Astrocyte (in vitro differentiated cells and primary cell): ENCODE measurements around the gene PRDM15. TPM values are rescaled to one million over a fixed set of nuclear protein-coding genes. Genes with fewer than 3 reads are reported as not detected.

Source experiments
- DNase-seq: peaks from one replicate; pipeline ENCODE4 v3.0.0-alpha.2; 2010; ENCODE audit warnings: low read depth
- FAIRE-seq: peaks from 2 replicates; lab custom pipeline; 2011; peaks lifted over from hg19 to GRCh38; lab: Jason Lieb, UNC
- H2AFZ ChIP-seq: 2 replicates; pipeline ENCODE4 v1.6.0; 2012; ENCODE audit warnings: low read depth, low read length, inconsistent platforms
- H3K27ac ChIP-seq: 2 replicates; pipeline ENCODE4 v1.5.1; 2011; ENCODE audit warnings: low read depth, low read length, inconsistent platforms
- H3K27me3 ChIP-seq: 2 replicates; pipeline ENCODE4 v1.6.0; 2011; ENCODE audit warnings: low read length, inconsistent platforms; ENCODE audit not compliant: insufficient read depth
- H3K36me3 ChIP-seq: 2 replicates; pipeline ENCODE4 v1.5.1; 2011; ENCODE audit warnings: low read length, inconsistent platforms; ENCODE audit not compliant: insufficient read depth
- H3K4me1 ChIP-seq: 2 replicates; pipeline ENCODE4 v1.5.1; 2011; ENCODE audit warnings: low read length, inconsistent platforms; ENCODE audit not compliant: insufficient read depth
- H3K4me2 ChIP-seq: 2 replicates; pipeline ENCODE4 v1.6.0; 2012; ENCODE audit warnings: low read length, inconsistent platforms
- H3K4me3 ChIP-seq: 2 replicates; pipeline ENCODE4 v1.5.1; 2011; ENCODE audit warnings: low read depth, mild to moderate bottlenecking, low read length, inconsistent platforms; ENCODE audit not compliant: insufficient read depth
- H3K79me2 ChIP-seq: 2 replicates; pipeline ENCODE4 v1.6.0; 2012; ENCODE audit warnings: mild to moderate bottlenecking, low read length, inconsistent platforms; ENCODE audit not compliant: insufficient read depth
- H3K9ac ChIP-seq: 2 replicates; pipeline ENCODE4 v1.6.0; 2012; ENCODE audit warnings: mild to moderate bottlenecking, low read length, inconsistent platforms
- H3K9me3 ChIP-seq: 2 replicates; pipeline ENCODE4 v1.5.1; 2012; ENCODE audit warnings: low read depth, mild to moderate bottlenecking, low read length, inconsistent platforms; ENCODE audit not compliant: insufficient read depth
- H4K20me1 ChIP-seq: 2 replicates; pipeline ENCODE4 v1.6.0; 2012; ENCODE audit warnings: low read length, inconsistent platforms; ENCODE audit not compliant: insufficient read depth
- H3K27ac Mint-ChIP-seq: one replicate; pipeline ENCODE4 v1.8.0; 2021; ENCODE audit warnings: mild to moderate bottlenecking, mixed read lengths; ENCODE audit not compliant: unreplicated experiment
- H3K27me3 Mint-ChIP-seq: one replicate; pipeline ENCODE4 v1.8.0; 2021; ENCODE audit warnings: low read depth, mixed read lengths; ENCODE audit not compliant: unreplicated experiment
- H3K36me3 Mint-ChIP-seq: one replicate; pipeline ENCODE4 v1.8.0; 2021; ENCODE audit warnings: low read depth, mixed read lengths; ENCODE audit not compliant: unreplicated experiment
- H3K4me1 Mint-ChIP-seq: one replicate; pipeline ENCODE4 v1.8.0; 2021; ENCODE audit warnings: low read depth, mixed read lengths; ENCODE audit not compliant: unreplicated experiment
- H3K4me3 Mint-ChIP-seq: one replicate; pipeline ENCODE4 v1.8.0; 2021; ENCODE audit warnings: mild to moderate bottlenecking, moderate library complexity, mixed read lengths; ENCODE audit not compliant: unreplicated experiment
- H3K9me3 Mint-ChIP-seq: one replicate; pipeline ENCODE4 v1.8.0; 2021; ENCODE audit warnings: mild to moderate bottlenecking, mixed read lengths; ENCODE audit not compliant: unreplicated experiment
- EZH2 ChIP-seq: IDR thresholded peaks from 2 replicates; pipeline ENCODE4 v1.6.1; 2012; ENCODE audit warnings: mild to moderate bottlenecking, low read length, inconsistent platforms; ENCODE audit not compliant: insufficient read depth
- total RNA-seq: library from RNA; stranded (reverse); gene quantifications from 2 replicates; pipeline ENCODE4 v1.2.1, GENCODE V29; 2021
- TF ChIP-seq, protein P1 (sequence below): IDR thresholded peaks from 2 replicates; pipeline ENCODE4 v1.5.1; 2011; ENCODE audit warnings: low read depth, mild to moderate bottlenecking, inconsistent platforms, low read length, moderate library complexity; ENCODE audit not compliant: insufficient read depth

The PRDM15 gene
- total RNA-seq, 1 donor from 2014 or later, result 6.8 TPM

- H3K4me2 ChIP-seq, result no peak overlapping the region
- DNase-seq, result no peak
- Mint-ChIP-seq H3K4me3 (no peak overlapping the region), H3K27me3 (peaks cover 9% of the 10 kb centered on the region), H3K36me3 (peaks cover 7% of the 10 kb centered on the region), H3K27ac (no peak overlapping the region), H3K4me1 (no peaks in the 10 kb centered on the region), H3K9me3 (peaks cover 14% of the 10 kb centered on the region)
- no peak for FAIRE-seq
- peaks cover 8% of the 10 kb centered on the region for H3K9me3 ChIP-seq
- peaks cover 2% of the 10 kb centered on the region for H3K36me3 ChIP-seq
- H3K9ac ChIP-seq, result no peak overlapping the region
- H2AFZ ChIP-seq, result no peak overlapping the region
- H3K79me2 ChIP-seq, result no peaks in the 10 kb centered on the region
- no peak overlapping the region for H3K27ac ChIP-seq
- H4K20me1 ChIP-seq, result no peaks in the 10 kb centered on the region
- H3K4me1 ChIP-seq, result no peaks in the 10 kb centered on the region
- TF ChIP-seq EZH2, result no peak
- TF ChIP-seq, protein P1, sequence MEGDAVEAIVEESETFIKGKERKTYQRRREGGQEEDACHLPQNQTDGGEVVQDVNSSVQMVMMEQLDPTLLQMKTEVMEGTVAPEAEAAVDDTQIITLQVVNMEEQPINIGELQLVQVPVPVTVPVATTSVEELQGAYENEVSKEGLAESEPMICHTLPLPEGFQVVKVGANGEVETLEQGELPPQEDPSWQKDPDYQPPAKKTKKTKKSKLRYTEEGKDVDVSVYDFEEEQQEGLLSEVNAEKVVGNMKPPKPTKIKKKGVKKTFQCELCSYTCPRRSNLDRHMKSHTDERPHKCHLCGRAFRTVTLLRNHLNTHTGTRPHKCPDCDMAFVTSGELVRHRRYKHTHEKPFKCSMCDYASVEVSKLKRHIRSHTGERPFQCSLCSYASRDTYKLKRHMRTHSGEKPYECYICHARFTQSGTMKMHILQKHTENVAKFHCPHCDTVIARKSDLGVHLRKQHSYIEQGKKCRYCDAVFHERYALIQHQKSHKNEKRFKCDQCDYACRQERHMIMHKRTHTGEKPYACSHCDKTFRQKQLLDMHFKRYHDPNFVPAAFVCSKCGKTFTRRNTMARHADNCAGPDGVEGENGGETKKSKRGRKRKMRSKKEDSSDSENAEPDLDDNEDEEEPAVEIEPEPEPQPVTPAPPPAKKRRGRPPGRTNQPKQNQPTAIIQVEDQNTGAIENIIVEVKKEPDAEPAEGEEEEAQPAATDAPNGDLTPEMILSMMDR, result no peak
- H3K27me3 ChIP-seq, result no peaks in the 10 kb centered on the region
- no peak overlapping the region for H3K4me3 ChIP-seq
Observed at GRCh38 chr21:41795726-41796125, 83.4 kb downstream of the PRDM15 start.

DNA sequence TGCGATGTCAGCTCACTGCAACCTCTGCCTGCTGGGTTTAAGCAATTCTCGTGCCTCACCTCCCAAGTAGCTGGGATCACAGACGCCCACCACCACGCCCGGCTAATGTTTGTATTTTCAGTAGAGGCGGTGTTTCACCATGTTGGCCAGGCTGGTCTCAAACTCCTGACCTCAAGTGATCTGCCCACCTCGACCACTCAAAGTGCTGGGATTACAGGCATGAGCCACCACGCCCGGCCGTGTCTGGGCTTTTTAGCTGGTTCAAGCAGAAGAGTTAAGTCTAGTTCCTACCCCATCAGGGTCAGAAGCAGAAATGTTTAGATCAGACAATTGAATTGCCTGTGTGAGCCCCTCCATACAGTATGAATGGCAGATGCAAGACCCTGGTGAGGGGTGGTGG is 84.5 kb downstream of the PRDM15 start:
- no peak overlapping the region for H3K27ac Mint-ChIP-seq
- no peak overlapping the region for H3K4me3 Mint-ChIP-seq
- peaks cover 4% of the 10 kb centered on the region for H3K36me3 Mint-ChIP-seq
- Histone ChIP-seq H3K27me3 (no peaks in the 10 kb centered on the region), H3K79me2 (no peaks in the 10 kb centered on the region), H3K36me3 (no peaks in the 10 kb centered on the region), H3K4me2 (no peak overlapping the region), H3K9me3 (peaks cover 8% of the 10 kb centered on the region), H3K4me1 (no peaks in the 10 kb centered on the region), H3K9ac (no peak overlapping the region), H4K20me1 (no peaks in the 10 kb centered on the region), H3K4me3 (no peak overlapping the region), H3K27ac (no peak overlapping the region), H2AFZ (no peak overlapping the region)
- DNase-seq, result no peak
- no peak for FAIRE-seq
- peaks cover 9% of the 10 kb centered on the region for H3K27me3 Mint-ChIP-seq
- H3K9me3 Mint-ChIP-seq, result peaks cover 14% of the 10 kb centered on the region
- TF ChIP-seq, protein P1, result no peak
- no peak for TF ChIP-seq EZH2
- no peaks in the 10 kb centered on the region for H3K4me1 Mint-ChIP-seq

DNA sequence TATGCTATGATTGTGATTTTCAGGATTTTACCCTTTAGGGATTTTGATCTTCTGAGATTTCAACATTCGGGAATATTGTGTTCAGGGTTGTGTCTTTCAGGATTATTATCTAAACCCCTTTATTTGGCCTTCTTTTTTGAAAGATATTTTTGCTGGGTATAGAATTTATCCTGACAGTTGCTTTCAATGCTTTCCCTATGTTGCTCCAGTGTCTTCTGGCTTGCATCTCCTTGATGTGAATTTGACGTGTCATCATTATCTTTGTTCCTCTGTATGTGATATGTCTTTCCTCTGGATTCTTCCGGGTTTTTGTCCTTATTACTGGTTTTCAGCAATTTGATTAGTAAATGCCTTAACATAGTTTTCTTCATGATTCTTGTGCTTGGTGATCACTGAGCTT is 86.4 kb downstream of the PRDM15 start:
- Mint-ChIP-seq H3K36me3 (peaks cover 2% of the 10 kb centered on the region), H3K4me3 (no peak overlapping the region), H3K27me3 (peaks cover 9% of the 10 kb centered on the region), H3K9me3 (peaks cover 14% of the 10 kb centered on the region), H3K4me1 (no peaks in the 10 kb centered on the region), H3K27ac (no peak overlapping the region)
- no peak overlapping the region for H2AFZ ChIP-seq
- no peak overlapping the region for H3K9ac ChIP-seq
- no peaks in the 10 kb centered on the region for H3K4me1 ChIP-seq
- peaks cover 2% of the 10 kb centered on the region for H3K27me3 ChIP-seq
- peaks cover 8% of the 10 kb centered on the region for H3K9me3 ChIP-seq
- DNase-seq (no peak), FAIRE-seq (no peak)
- H4K20me1 ChIP-seq, result no peaks in the 10 kb centered on the region
- no peak overlapping the region for H3K4me2 ChIP-seq
- no peak overlapping the region for H3K27ac ChIP-seq
- H3K4me3 ChIP-seq, result no peak overlapping the region
- TF ChIP-seq, protein P1, result no peak
- no peak for TF ChIP-seq EZH2
- no peaks in the 10 kb centered on the region for H3K79me2 ChIP-seq
- no peaks in the 10 kb centered on the region for H3K36me3 ChIP-seq
